ENCODE data around the gene WFIKKN2. TPM values are rescaled to one million over a fixed set of nuclear protein-coding genes. Genes with fewer than 3 reads are reported as not detected.

WFIKKN2 gene
- total and polyA plus RNA-seq, 2 experiments from 2014 or later: not detected

GRCh38 chr17:50825188-50825587 lies 10.2 kb upstream of the WFIKKN2 start (continued):
- no peak for TF ChIP-seq REST (IDR thresholded peaks at IDR 0.05; ENCODE audit: unreplicated experiment)
- TF ChIP-seq CREB1 (CRISPR knock-in tag; IDR thresholded peaks at IDR 0.05; ENCODE audit: low read depth): no peak

GRCh38 chr17:50828508-50829170 lies 6.7 kb upstream of the WFIKKN2 start:
- ATAC-seq: peak; percentile 12
- no peak overlapping the region for H3K4me2 ChIP-seq

More at GRCh38 chr17:50828508-50829170, 6.7 kb upstream of the WFIKKN2 start:
- H2AFZ ChIP-seq: peak overlapping the region; percentile 72
- Mint-ChIP-seq H3K27me3 (ENCODE audit: insufficient read depth, low read depth, poor library complexity) (peaks cover 9% of the 10 kb centered on the region), H3K4me1 (peaks cover 28% of the 10 kb centered on the region), H3K9me3 (no peaks in the 10 kb centered on the region), H3K27ac (peak overlapping the region; percentile 20; the same call in 1 of the 2 replicates), H3K4me3 (no peak overlapping the region), H3K36me3 (ENCODE audit: low read depth) (no peaks in the 10 kb centered on the region)
- H3K27ac ChIP-seq (ENCODE audit: low read depth): 0 out of 2 replicates have a peak overlapping the region, but pooled peaks have one; percentile 45
- H3F3A ChIP-seq (replicated peaks; ENCODE audit: low read depth): no peaks in the 10 kb centered on the region
- TF ChIP-seq POLR2AphosphoS5 (IDR thresholded peaks at IDR 0.05; ENCODE audit: low read depth) (no peak), NANOG (IDR thresholded peaks at IDR 0.05; ENCODE audit: borderline replicate concordance) (no peak), JUNB (IDR thresholded peaks at IDR 0.05; ENCODE audit: unreplicated experiment) (no peak), ZNF114 (CRISPR knock-in tag; IDR thresholded peaks at IDR 0.05) (no peak), EZH2phosphoT487 (IDR thresholded peaks at IDR 0.05; ENCODE audit: unreplicated experiment) (no peak), CREB1 (CRISPR knock-in tag; IDR thresholded peaks at IDR 0.05; ENCODE audit: low read depth) (no peak), ZNF331 (CRISPR knock-in tag; IDR thresholded peaks at IDR 0.05; ENCODE audit: low read depth) (no peak), CTCF (conservative IDR thresholded peaks at IDR 0.05; ENCODE audit: low read depth in 2 of 2) (no peak), STAT1 (IDR thresholded peaks at IDR 0.05; ENCODE audit: unreplicated experiment) (no peak)
- TF ChIP-seq, protein P1, sequence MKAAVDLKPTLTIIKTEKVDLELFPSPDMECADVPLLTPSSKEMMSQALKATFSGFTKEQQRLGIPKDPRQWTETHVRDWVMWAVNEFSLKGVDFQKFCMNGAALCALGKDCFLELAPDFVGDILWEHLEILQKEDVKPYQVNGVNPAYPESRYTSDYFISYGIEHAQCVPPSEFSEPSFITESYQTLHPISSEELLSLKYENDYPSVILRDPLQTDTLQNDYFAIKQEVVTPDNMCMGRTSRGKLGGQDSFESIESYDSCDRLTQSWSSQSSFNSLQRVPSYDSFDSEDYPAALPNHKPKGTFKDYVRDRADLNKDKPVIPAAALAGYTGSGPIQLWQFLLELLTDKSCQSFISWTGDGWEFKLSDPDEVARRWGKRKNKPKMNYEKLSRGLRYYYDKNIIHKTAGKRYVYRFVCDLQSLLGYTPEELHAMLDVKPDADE (IDR thresholded peaks at IDR 0.05): no peak
- TF ChIP-seq, protein P2, sequence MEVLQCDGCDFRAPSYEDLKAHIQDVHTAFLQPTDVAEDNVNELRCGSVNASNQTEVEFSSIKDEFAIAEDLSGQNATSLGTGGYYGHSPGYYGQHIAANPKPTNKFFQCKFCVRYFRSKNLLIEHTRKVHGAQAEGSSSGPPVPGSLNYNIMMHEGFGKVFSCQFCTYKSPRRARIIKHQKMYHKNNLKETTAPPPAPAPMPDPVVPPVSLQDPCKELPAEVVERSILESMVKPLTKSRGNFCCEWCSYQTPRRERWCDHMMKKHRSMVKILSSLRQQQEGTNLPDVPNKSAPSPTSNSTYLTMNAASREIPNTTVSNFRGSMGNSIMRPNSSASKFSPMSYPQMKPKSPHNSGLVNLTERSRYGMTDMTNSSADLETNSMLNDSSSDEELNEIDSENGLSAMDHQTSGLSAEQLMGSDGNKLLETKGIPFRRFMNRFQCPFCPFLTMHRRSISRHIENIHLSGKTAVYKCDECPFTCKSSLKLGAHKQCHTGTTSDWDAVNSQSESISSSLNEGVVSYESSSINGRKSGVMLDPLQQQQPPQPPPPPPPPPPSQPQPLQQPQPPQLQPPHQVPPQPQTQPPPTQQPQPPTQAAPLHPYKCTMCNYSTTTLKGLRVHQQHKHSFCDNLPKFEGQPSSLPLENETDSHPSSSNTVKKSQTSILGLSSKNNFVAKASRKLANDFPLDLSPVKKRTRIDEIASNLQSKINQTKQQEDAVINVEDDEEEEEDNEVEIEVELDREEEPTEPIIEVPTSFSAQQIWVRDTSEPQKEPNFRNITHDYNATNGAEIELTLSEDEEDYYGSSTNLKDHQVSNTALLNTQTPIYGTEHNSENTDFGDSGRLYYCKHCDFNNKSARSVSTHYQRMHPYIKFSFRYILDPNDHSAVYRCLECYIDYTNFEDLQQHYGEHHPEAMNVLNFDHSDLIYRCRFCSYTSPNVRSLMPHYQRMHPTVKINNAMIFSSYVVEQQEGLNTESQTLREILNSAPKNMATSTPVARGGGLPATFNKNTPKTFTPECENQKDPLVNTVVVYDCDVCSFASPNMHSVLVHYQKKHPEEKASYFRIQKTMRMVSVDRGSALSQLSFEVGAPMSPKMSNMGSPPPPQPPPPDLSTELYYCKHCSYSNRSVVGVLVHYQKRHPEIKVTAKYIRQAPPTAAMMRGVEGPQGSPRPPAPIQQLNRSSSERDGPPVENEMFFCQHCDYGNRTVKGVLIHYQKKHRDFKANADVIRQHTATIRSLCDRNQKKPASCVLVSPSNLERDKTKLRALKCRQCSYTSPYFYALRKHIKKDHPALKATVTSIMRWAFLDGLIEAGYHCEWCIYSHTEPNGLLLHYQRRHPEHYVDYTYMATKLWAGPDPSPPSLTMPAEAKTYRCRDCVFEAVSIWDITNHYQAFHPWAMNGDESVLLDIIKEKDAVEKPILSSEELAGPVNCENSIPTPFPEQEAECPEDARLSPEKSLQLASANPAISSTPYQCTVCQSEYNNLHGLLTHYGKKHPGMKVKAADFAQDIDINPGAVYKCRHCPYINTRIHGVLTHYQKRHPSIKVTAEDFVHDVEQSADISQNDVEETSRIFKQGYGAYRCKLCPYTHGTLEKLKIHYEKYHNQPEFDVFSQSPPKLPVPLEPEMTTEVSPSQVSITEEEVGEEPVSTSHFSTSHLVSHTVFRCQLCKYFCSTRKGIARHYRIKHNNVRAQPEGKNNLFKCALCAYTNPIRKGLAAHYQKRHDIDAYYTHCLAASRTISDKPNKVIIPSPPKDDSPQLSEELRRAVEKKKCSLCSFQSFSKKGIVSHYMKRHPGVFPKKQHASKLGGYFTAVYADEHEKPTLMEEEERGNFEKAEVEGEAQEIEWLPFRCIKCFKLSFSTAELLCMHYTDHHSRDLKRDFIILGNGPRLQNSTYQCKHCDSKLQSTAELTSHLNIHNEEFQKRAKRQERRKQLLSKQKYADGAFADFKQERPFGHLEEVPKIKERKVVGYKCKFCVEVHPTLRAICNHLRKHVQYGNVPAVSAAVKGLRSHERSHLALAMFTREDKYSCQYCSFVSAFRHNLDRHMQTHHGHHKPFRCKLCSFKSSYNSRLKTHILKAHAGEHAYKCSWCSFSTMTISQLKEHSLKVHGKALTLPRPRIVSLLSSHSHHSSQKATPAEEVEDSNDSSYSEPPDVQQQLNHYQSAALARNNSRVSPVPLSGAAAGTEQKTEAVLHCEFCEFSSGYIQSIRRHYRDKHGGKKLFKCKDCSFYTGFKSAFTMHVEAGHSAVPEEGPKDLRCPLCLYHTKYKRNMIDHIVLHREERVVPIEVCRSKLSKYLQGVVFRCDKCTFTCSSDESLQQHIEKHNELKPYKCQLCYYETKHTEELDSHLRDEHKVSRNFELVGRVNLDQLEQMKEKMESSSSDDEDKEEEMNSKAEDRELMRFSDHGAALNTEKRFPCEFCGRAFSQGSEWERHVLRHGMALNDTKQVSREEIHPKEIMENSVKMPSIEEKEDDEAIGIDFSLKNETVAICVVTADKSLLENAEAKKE (CRISPR knock-in tag; IDR thresholded peaks at IDR 0.05): no peak
- H3K36me3 ChIP-seq (ENCODE audit: insufficient read depth): no peaks in the 10 kb centered on the region; the same call in 1 of the 2 replicates
- no peak overlapping the region; the same call in 1 of the 2 replicates for H3K4me3 ChIP-seq
- no peak for DNase-seq (ENCODE audit: low spot score)
- no peaks in the 10 kb centered on the region for H3K27me3 ChIP-seq (ENCODE audit: insufficient read depth)
- no peaks in the 10 kb centered on the region for H3K79me2 ChIP-seq (replicated peaks; ENCODE audit: insufficient read depth)
- no peaks in the 10 kb centered on the region for H4K20me1 ChIP-seq (replicated peaks; ENCODE audit: insufficient read depth)
- H3K4me1 ChIP-seq (ENCODE audit: insufficient read depth): peaks cover 26% of the 10 kb centered on the region; the same call in 1 of the 2 replicates
- peaks cover under 1% of the 10 kb centered on the region; the same call in 1 of the 2 replicates for H3K9me2 ChIP-seq (ENCODE audit: insufficient read depth)

Measured in GM23338 (cell line).